Smooth muscle cell (in vitro differentiated cells): Measurements from ENCODE around the gene CTBP1. TPM values are rescaled to one million over a fixed set of nuclear protein-coding genes. Genes with fewer than 3 reads are reported as not detected.

Experiments
- DNase-seq: peaks from one replicate; lab custom pipeline; 2025; ENCODE audit not compliant: unreplicated experiment; lab: John Stamatoyannopoulos, UW
- H2AFZ ChIP-seq: fragments of 200-600 bp; sonication (generic); 2 replicates; pipeline ENCODE4 v1.6.0; 2016; ENCODE audit warnings: antibody characterized with exemption, low read depth, mild to moderate bottlenecking
- H3F3A ChIP-seq: fragments of 200-600 bp; sonication (generic); 2 replicates; pipeline ENCODE4 v1.6.0; 2017; ENCODE audit warnings: antibody characterized with exemption, low read depth
- H3K27ac ChIP-seq: fragments of 200-600 bp; sonication (generic); 2 replicates; pipeline ENCODE4 v1.5.1; 2016; ENCODE audit warnings: low read depth, mild to moderate bottlenecking
- H3K27me3 ChIP-seq: fragments of 200-600 bp; sonication (generic); 2 replicates; pipeline ENCODE4 v1.6.1; 2016; ENCODE audit warnings: low read depth, mild to moderate bottlenecking
- H3K36me3 ChIP-seq: fragments of 200-600 bp; sonication (generic); 2 replicates; pipeline ENCODE4 v1.5.1; 2016; ENCODE audit warnings: low read depth
- H3K4me1 ChIP-seq: fragments of 200-600 bp; sonication (generic); 2 replicates; pipeline ENCODE4 v1.5.1; 2016; ENCODE audit warnings: low read depth
- H3K4me2 ChIP-seq: fragments of 200-600 bp; sonication (generic); 2 replicates; pipeline ENCODE4 v1.6.0; 2016; ENCODE audit warnings: mild to moderate bottlenecking
- H3K4me3 ChIP-seq: fragments of 200-600 bp; sonication (generic); 2 replicates; pipeline ENCODE4 v1.5.1; 2016; ENCODE audit warnings: mild to moderate bottlenecking
- H3K79me2 ChIP-seq: fragments of 200-600 bp; sonication (generic); 2 replicates; pipeline ENCODE4 v1.6.0; 2016; ENCODE audit warnings: low read depth, mild to moderate bottlenecking
- H3K9ac ChIP-seq: fragments of 200-600 bp; sonication (generic); 2 replicates; pipeline ENCODE4 v1.6.0; 2016; ENCODE audit warnings: low read depth
- H3K9me3 ChIP-seq: fragments of 200-600 bp; sonication (generic); replicated peaks from 2 replicates; pipeline ENCODE4 v1.5.1; 2016; ENCODE audit warnings: low read depth
- H4K20me1 ChIP-seq: fragments of 200-600 bp; sonication (generic); 2 replicates; pipeline ENCODE4 v1.6.0; 2016; ENCODE audit warnings: low read depth
- CTCF ChIP-seq: fragments of 200-600 bp; sonication (generic); IDR thresholded peaks from 2 replicates; pipeline ENCODE4 v1.5.1; 2017; ENCODE audit warnings: borderline replicate concordance, mild to moderate bottlenecking, antibody characterized with exemption; ENCODE audit not compliant: insufficient read depth, poor library complexity, severe bottlenecking
- WGBS: methylation state at CpG from one replicate; pipeline ENCODE4 v1.1.7; 2016; ENCODE audit warnings: low lambda C conversion rate; 5-methylcytosine and 5-hydroxymethylcytosine counted together
- polyA plus RNA-seq: library from polyadenylated mRNA; unstranded; fragments of >200 nt; fragmentation: Nextera tagmentation; extraction: Ambion mirVana; gene quantifications from 2 replicates; pipeline ENCODE4 v1.2.1, GENCODE V29; 2016
- total RNA-seq: library from RNA; depleted of rRNA; stranded (reverse); fragments of >200 nt; gene quantifications from 2 replicates; pipeline ENCODE4 v1.2.3, GENCODE V29; 2014

The CTBP1 gene
- total and polyA plus RNA-seq, 2 experiments from 2014 or later = 76.9 to 132 TPM

DNA sequence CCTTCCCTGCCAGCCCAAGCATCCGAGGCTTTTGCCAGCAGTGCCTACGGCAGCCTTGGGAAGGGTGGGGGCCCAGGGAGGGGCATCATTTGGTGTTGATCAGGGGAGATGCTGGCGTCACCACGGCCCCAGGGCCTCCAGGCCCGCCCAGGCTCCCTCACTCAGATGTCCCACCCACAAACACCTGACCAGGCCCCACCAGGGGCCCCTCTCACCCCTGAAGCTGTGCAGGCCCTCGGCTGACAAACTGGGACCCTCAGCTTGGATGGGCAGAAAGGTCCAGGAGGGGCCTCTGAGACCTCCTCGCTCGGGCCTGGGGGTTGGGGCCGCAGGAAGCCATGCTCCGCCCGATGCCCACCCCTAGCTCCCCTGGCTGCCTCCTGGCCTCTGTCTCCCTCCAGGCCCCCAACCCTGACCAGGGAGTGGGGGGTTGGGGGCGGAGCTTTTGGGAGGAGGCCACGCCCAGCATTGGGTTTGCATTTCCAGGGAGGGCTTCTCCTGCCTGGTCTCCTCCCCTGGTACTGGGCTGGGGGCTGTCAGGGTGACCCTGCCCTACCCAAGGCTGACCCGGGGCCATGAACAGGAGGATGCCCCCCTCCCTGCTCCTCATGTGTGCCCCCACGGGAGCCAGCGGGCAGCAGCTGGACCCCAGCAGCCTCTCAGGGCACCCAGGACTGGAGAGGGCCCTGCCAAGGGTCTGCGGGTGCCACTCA is 43.2 kb downstream of the CTBP1 start:
- Histone ChIP-seq H3K9ac (no peak overlapping the region), H3K27me3 (no peaks in the 10 kb centered on the region), H3K36me3 (no peaks in the 10 kb centered on the region), H3K27ac (no peak overlapping the region), H3K79me2 (no peaks in the 10 kb centered on the region), H3F3A (no peaks in the 10 kb centered on the region), H3K4me2 (no peak overlapping the region), H3K4me1 (no peaks in the 10 kb centered on the region), H2AFZ (no peak overlapping the region), H3K9me3 (no peaks in the 10 kb centered on the region), H3K4me3 (no peak overlapping the region), H4K20me1 (no peaks in the 10 kb centered on the region)
- no peak for DNase-seq
- no peak for TF ChIP-seq CTCF
- 93% methylated on average over 14 of the region's 17 CpGs for WGBS

DNA sequence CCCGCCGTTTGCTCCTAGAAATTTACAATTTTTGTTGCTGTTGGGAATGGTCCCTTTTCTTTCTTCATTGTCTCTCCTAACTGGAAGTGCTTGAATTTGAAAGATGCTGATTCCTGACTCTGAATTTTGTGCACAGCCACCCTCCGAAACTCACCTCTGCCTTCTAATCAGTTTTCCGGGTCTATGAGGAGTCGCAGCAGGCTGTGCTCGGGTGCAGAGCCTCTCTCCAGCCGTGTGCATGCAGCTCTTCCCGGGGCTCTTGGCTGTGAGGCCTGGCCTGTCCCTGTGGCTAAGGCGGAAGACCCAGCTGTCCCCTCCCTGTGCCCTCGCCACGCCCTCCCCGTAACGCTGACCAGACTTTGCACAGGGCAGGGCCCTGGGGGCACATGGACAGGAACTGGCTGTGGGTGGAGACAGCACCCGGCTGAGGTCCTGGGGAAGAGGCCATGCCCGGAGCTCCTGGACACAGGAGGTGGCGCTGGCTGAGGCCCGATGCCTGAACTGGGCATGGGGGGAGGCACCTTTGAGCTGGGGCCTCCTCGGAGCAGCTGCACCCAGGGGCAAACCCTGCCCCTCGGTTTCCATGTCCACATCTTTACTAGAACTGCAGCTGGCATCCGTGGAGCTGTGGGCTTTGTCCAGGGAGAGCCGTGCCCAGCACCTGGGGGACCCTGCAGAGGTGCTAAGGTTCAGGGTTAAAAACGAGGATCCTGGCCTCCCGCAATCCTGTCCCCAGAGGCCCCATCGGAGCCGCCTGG is 43.9 kb downstream of the CTBP1 start:
- no peaks in the 10 kb centered on the region for H3K79me2 ChIP-seq
- no peaks in the 10 kb centered on the region for H3K9me3 ChIP-seq
- H3K4me1 ChIP-seq = no peaks in the 10 kb centered on the region
- no peak for DNase-seq
- H4K20me1 ChIP-seq = no peaks in the 10 kb centered on the region
- no peaks in the 10 kb centered on the region for H3K36me3 ChIP-seq
- no peak overlapping the region for H3K27ac ChIP-seq
- H3K4me2 ChIP-seq = no peak overlapping the region
- 85% methylated on average over 25 of the region's 25 CpGs for WGBS
- no peaks in the 10 kb centered on the region for H3K27me3 ChIP-seq
- no peaks in the 10 kb centered on the region for H3F3A ChIP-seq
- no peak overlapping the region for H3K9ac ChIP-seq
- H2AFZ ChIP-seq = no peak overlapping the region
- no peak overlapping the region for H3K4me3 ChIP-seq
- no peak for TF ChIP-seq CTCF

- H3K27ac ChIP-seq = no peak overlapping the region
- no peak for TF ChIP-seq CTCF
- H3K4me3 ChIP-seq = no peak overlapping the region
- H3K79me2 ChIP-seq = no peaks in the 10 kb centered on the region
- no peaks in the 10 kb centered on the region for H4K20me1 ChIP-seq
- no peak overlapping the region for H2AFZ ChIP-seq
- no peaks in the 10 kb centered on the region for H3K36me3 ChIP-seq
- H3K9ac ChIP-seq = no peak overlapping the region
- H3F3A ChIP-seq = no peaks in the 10 kb centered on the region
- H3K4me1 ChIP-seq = no peaks in the 10 kb centered on the region
- no peaks in the 10 kb centered on the region for H3K9me3 ChIP-seq
- DNase-seq = no peak
- no peak overlapping the region for H3K4me2 ChIP-seq
- WGBS = 96% methylated on average over 21 of the region's 21 CpGs
- H3K27me3 ChIP-seq = no peaks in the 10 kb centered on the region
Observed at GRCh38 chr4:1204286-1204827, 44.6 kb downstream of the CTBP1 start.
